Mucosa of stomach (tissue), 1 donor: ENCODE data around the gene PLAAT1.

Experiments
- H3K27me3 ChIP-seq: one replicate; pipeline ENCODE4 v1.7.0; 2013; ENCODE audit warnings: mild to moderate bottlenecking, low read length; ENCODE audit not compliant: control insufficient read depth, insufficient read depth
- H3K36me3 ChIP-seq: one replicate; pipeline ENCODE4 v1.7.0; 2013; ENCODE audit warnings: low read length; ENCODE audit not compliant: control insufficient read depth, insufficient read depth
- H3K4me1 ChIP-seq: one replicate; pipeline ENCODE4 v1.7.0; 2013; ENCODE audit warnings: mild to moderate bottlenecking, low read length; ENCODE audit not compliant: control insufficient read depth, insufficient read depth
- H3K4me3 ChIP-seq: one replicate; pipeline ENCODE4 v1.7.0; 2013; ENCODE audit warnings: low read length
- H3K9ac ChIP-seq: one replicate; pipeline ENCODE4 v1.7.0; 2013; ENCODE audit warnings: mild to moderate bottlenecking, low read length, moderate library complexity
- H3K9me3 ChIP-seq: one replicate; pipeline ENCODE4 v1.7.0; 2013; ENCODE audit warnings: mild to moderate bottlenecking, low read length, moderate library complexity; ENCODE audit not compliant: control insufficient read depth
- donor health status: Pancreatic carcinoma.

Gene PLAAT1

GRCh38 chr3:193240850-193241706 is at the start of gene PLAAT1:
Gene PLAAT1 (plus strand): TSS chr3:193241222. CDS start chr3:193255651, 14,429 bp downstream.
- no peaks in the 10 kb centered on the region for H3K9me3 ChIP-seq

GRCh38 chr3:193194371-193194770 is 46.7 kb upstream of the PLAAT1 start:
- Histone ChIP-seq H3K36me3 (no peaks in the 10 kb centered on the region), H3K9me3 (no peaks in the 10 kb centered on the region), H3K9ac (no peak overlapping the region), H3K27me3 (no peaks in the 10 kb centered on the region), H3K4me1 (no peaks in the 10 kb centered on the region), H3K4me3 (no peak overlapping the region)

More at GRCh38 chr3:193240850-193241706, at the start of gene PLAAT1:
- no peaks in the 10 kb centered on the region for H3K36me3 ChIP-seq
- H3K4me3 ChIP-seq: peak within 1 kb of the TSS; percentile 51
- peaks cover 5% of the 10 kb centered on the region for H3K4me1 ChIP-seq
- H3K27me3 ChIP-seq: peaks cover 16% of the 10 kb centered on the region
- peak within 1 kb of the TSS; percentile 22 for H3K9ac ChIP-seq

GRCh38 chr3:193196746-193197145 is 44.3 kb upstream of the PLAAT1 start:
- Histone ChIP-seq H3K27me3 (no peaks in the 10 kb centered on the region), H3K36me3 (no peaks in the 10 kb centered on the region), H3K9me3 (no peaks in the 10 kb centered on the region), H3K4me1 (no peaks in the 10 kb centered on the region), H3K4me3 (no peak overlapping the region), H3K9ac (no peak overlapping the region)

GRCh38 chr3:193207290-193208273 is 33.4 kb upstream of the PLAAT1 start:
- no peaks in the 10 kb centered on the region for H3K9me3 ChIP-seq
- peaks cover 9% of the 10 kb centered on the region for H3K4me1 ChIP-seq
- no peaks in the 10 kb centered on the region for H3K36me3 ChIP-seq
- H3K4me3 ChIP-seq: no peak overlapping the region
- H3K27me3 ChIP-seq: no peaks in the 10 kb centered on the region
- no peak overlapping the region for H3K9ac ChIP-seq

GRCh38 chr3:193210618-193211017 is 30.4 kb upstream of the PLAAT1 start:
- H3K36me3 ChIP-seq: no peaks in the 10 kb centered on the region
- no peak overlapping the region for H3K4me3 ChIP-seq
- H3K9ac ChIP-seq: no peak overlapping the region
- peaks cover 9% of the 10 kb centered on the region for H3K4me1 ChIP-seq
- H3K9me3 ChIP-seq: no peaks in the 10 kb centered on the region
- no peaks in the 10 kb centered on the region for H3K27me3 ChIP-seq

GRCh38 chr3:193211173-193211572 is 29.8 kb upstream of the PLAAT1 start:
- H3K9ac ChIP-seq: no peak overlapping the region
- peaks cover 9% of the 10 kb centered on the region for H3K4me1 ChIP-seq
- H3K27me3 ChIP-seq: no peaks in the 10 kb centered on the region
- no peak overlapping the region for H3K4me3 ChIP-seq
- H3K9me3 ChIP-seq: no peaks in the 10 kb centered on the region
- no peaks in the 10 kb centered on the region for H3K36me3 ChIP-seq

GRCh38 chr3:193211984-193212383 is 29.0 kb upstream of the PLAAT1 start:
- no peak overlapping the region for H3K4me3 ChIP-seq
- no peaks in the 10 kb centered on the region for H3K27me3 ChIP-seq
- no peaks in the 10 kb centered on the region for H3K36me3 ChIP-seq
- no peak overlapping the region for H3K9ac ChIP-seq
- peaks cover 9% of the 10 kb centered on the region for H3K4me1 ChIP-seq
- no peaks in the 10 kb centered on the region for H3K9me3 ChIP-seq

- Histone ChIP-seq H3K9me3 (no peaks in the 10 kb centered on the region), H3K4me1 (peaks cover under 1% of the 10 kb centered on the region), H3K27me3 (no peaks in the 10 kb centered on the region), H3K9ac (no peak overlapping the region), H3K4me3 (no peak overlapping the region), H3K36me3 (no peaks in the 10 kb centered on the region)
These were observed 28.2 kb upstream of the PLAAT1 start for GRCh38 chr3:193212844-193213243.

- no peaks in the 10 kb centered on the region for H3K4me1 ChIP-seq
- H3K9ac ChIP-seq: no peak overlapping the region
- H3K4me3 ChIP-seq: no peak overlapping the region
- no peaks in the 10 kb centered on the region for H3K36me3 ChIP-seq
- H3K9me3 ChIP-seq: no peaks in the 10 kb centered on the region
- no peaks in the 10 kb centered on the region for H3K27me3 ChIP-seq
These were observed 26.6 kb upstream of the PLAAT1 start for GRCh38 chr3:193214445-193214844.

- Histone ChIP-seq H3K4me1 (no peaks in the 10 kb centered on the region), H3K9ac (no peak overlapping the region), H3K9me3 (no peaks in the 10 kb centered on the region), H3K4me3 (no peak overlapping the region), H3K36me3 (no peaks in the 10 kb centered on the region), H3K27me3 (no peaks in the 10 kb centered on the region)
These were observed 15.5 kb upstream of the PLAAT1 start for GRCh38 chr3:193225302-193226125.

- Histone ChIP-seq H3K9ac (no peak overlapping the region), H3K36me3 (no peaks in the 10 kb centered on the region), H3K9me3 (no peaks in the 10 kb centered on the region)
These were observed 12.8 kb upstream of the PLAAT1 start for GRCh38 chr3:193228206-193228605.

More at GRCh38 chr3:193228206-193228605, 12.8 kb upstream of the PLAAT1 start:
- H3K4me1 ChIP-seq: no peaks in the 10 kb centered on the region
- H3K27me3 ChIP-seq: no peaks in the 10 kb centered on the region
- H3K4me3 ChIP-seq: no peak overlapping the region
